Globus pallidus (tissue), 1 donor: Measurements from ENCODE around the gene MPPED2.
"Not testable (repeated sequence)": the region's sequence is repeated elsewhere in the genome, so short reads cannot be mapped to it uniquely, and the experiment has no call there.

Experiments
- DNase-seq: peaks from one replicate; pipeline ENCODE4 v3.0.0-alpha.2; 2015; ENCODE audit warnings: low spot score

The MPPED2 gene

GRCh38 chr11:30578406-30578805 is 7.7 kb downstream of the MPPED2 start:
- DNase-seq, result no peak

GRCh38 chr11:30573951-30574350 is 12.2 kb downstream of the MPPED2 start:
- no peak for DNase-seq

GRCh38 chr11:30568931-30569330 is 17.2 kb downstream of the MPPED2 start:
- DNase-seq, result no peak

- DNase-seq, result no peak
Measured at GRCh38 chr11:30567644-30568043, 18.5 kb downstream of the MPPED2 start.

GRCh38 chr11:30567120-30567519 is 19.0 kb downstream of the MPPED2 start:
- no peak for DNase-seq

GRCh38 chr11:30566482-30566881 is 19.7 kb downstream of the MPPED2 start:
- no peak for DNase-seq

GRCh38 chr11:30565027-30565426 is 21.1 kb downstream of the MPPED2 start:
- no peak for DNase-seq

- DNase-seq, result no peak
Measured at GRCh38 chr11:30561691-30562415, 24.3 kb downstream of the MPPED2 start.

GRCh38 chr11:30560206-30561106 is 25.7 kb downstream of the MPPED2 start:
- no peak for DNase-seq

GRCh38 chr11:30559004-30559403 is 27.1 kb downstream of the MPPED2 start:
- no peak for DNase-seq

- DNase-seq, result not testable (repeated sequence)
Measured at GRCh38 chr11:30554587-30554986, 31.6 kb downstream of the MPPED2 start.

GRCh38 chr11:30553521-30554110 is 32.5 kb downstream of the MPPED2 start:
- no peak for DNase-seq

- DNase-seq, result no peak
Measured at GRCh38 chr11:30552839-30553238, 33.3 kb downstream of the MPPED2 start.

- no peak for DNase-seq
Measured at GRCh38 chr11:30550022-30550542, 36.1 kb downstream of the MPPED2 start.

- DNase-seq, result no peak
Measured at GRCh38 chr11:30549565-30549964, 36.6 kb downstream of the MPPED2 start.

GRCh38 chr11:30546334-30546733 is 39.8 kb downstream of the MPPED2 start:
- DNase-seq, result no peak

GRCh38 chr11:30545507-30545906 is 40.6 kb downstream of the MPPED2 start:
- DNase-seq, result no peak

- no peak for DNase-seq
Measured at GRCh38 chr11:30543066-30543465, 43.1 kb downstream of the MPPED2 start.

GRCh38 chr11:30540781-30541180 is 45.4 kb downstream of the MPPED2 start:
- no peak for DNase-seq

- DNase-seq, result no peak
Measured at GRCh38 chr11:30538251-30538650, 47.9 kb downstream of the MPPED2 start.

GRCh38 chr11:30535818-30536217 is 50.3 kb downstream of the MPPED2 start:
- DNase-seq, result no peak

- no peak for DNase-seq
Measured at GRCh38 chr11:30533445-30533947, 52.7 kb downstream of the MPPED2 start.
